IMR-90 (cell line): Measurements from ENCODE around the gene SH3RF3. TPM values are rescaled to one million over a fixed set of nuclear protein-coding genes. Genes with fewer than 3 reads are reported as not detected.

Source experiments
- ATAC-seq: fragments of 200-7000 bp; cut with Tn5 transposase; 2 replicates; pipeline ENCODE4 v1.9.1; 2020; ENCODE audit warnings: low read depth, mild to moderate bottlenecking, moderate library complexity
- BruUV-seq: library from RNA; stranded (reverse); fragments of 400-500 nt; replicated peaks from 2 replicates; lab custom pipeline; 2021; lab: Mats Ljungman, UMichigan
- CTCF ChIA-PET: fragments of 300-600 bp; formaldehyde crosslinking; extraction: SDS; loops from one replicate; lab custom pipeline; 2021; ENCODE audit warnings: antibody characterized with exemption; lab: Yijun Ruan, JAX
- POLR2A ChIA-PET: fragments of 300-600 bp; sonication (Branson Sonifier 250); formaldehyde crosslinking; loops from one replicate; lab custom pipeline; 2022; ENCODE audit warnings: antibody characterized with exemption; ENCODE audit not compliant: unreplicated experiment; lab: Charles Lee
- DNase-seq: peaks from one replicate; pipeline ENCODE4 v3.0.0; 2013
- H2AFZ ChIP-seq: replicated peaks from 2 replicates; pipeline ENCODE3; 2013; ENCODE audit warnings: low read length, mild to moderate bottlenecking; ENCODE audit not compliant: poor library complexity
- H2AK5ac ChIP-seq: 2 replicates; pipeline ENCODE4 v1.6.1; 2013; ENCODE audit warnings: low read depth, low read length, inconsistent platforms
- H2AK9ac ChIP-seq: replicated peaks from 2 replicates; pipeline ENCODE3; 2013; ENCODE audit warnings: mild to moderate bottlenecking, low read depth, low read length, moderate library complexity; ENCODE audit not compliant: poor library complexity
- H2BK120ac ChIP-seq: 2 replicates; pipeline ENCODE4 v1.6.1; 2013; ENCODE audit warnings: low read depth, low read length, inconsistent platforms
- H2BK15ac ChIP-seq: 3 replicates; pipeline ENCODE4 v1.6.1; 2013; ENCODE audit warnings: low read depth, low read length, inconsistent platforms
- H2BK20ac ChIP-seq: 2 replicates; pipeline ENCODE4 v1.6.1; 2013; ENCODE audit warnings: low read depth, mild to moderate bottlenecking, inconsistent platforms, low read length, moderate library complexity
- H2BK5ac ChIP-seq: 2 replicates; pipeline ENCODE4 v1.6.1; 2013; ENCODE audit warnings: mild to moderate bottlenecking, low read depth, low read length, inconsistent platforms; ENCODE audit not compliant: poor library complexity, severe bottlenecking
- H3K14ac ChIP-seq: replicated peaks from 2 replicates; pipeline ENCODE4 v1.6.1; 2013; ENCODE audit warnings: low read depth, low read length, inconsistent platforms
- H3K18ac ChIP-seq: 2 replicates; pipeline ENCODE4 v1.6.1; 2013; ENCODE audit warnings: low read depth, low read length, control low read depth
- H3K23ac ChIP-seq: 2 replicates; pipeline ENCODE4 v1.6.1; 2013; ENCODE audit warnings: low read depth, low read length, inconsistent platforms
- H3K27ac ChIP-seq: 2 replicates; pipeline ENCODE4 v1.5.1; 2013; ENCODE audit warnings: mild to moderate bottlenecking, control low read depth, low read length; ENCODE audit not compliant: insufficient read depth
- H3K27me3 ChIP-seq: 2 replicates; pipeline ENCODE4 v1.6.1; 2013; ENCODE audit warnings: low read length; ENCODE audit not compliant: control insufficient read depth, insufficient read depth
- H3K36me3 ChIP-seq: 2 replicates; pipeline ENCODE4 v1.6.1; 2013; ENCODE audit warnings: low read length, mixed read lengths; ENCODE audit not compliant: control insufficient read depth, insufficient read depth
- H3K4ac ChIP-seq: 2 replicates; pipeline ENCODE4 v1.6.1; 2013; ENCODE audit warnings: low read depth, low read length, inconsistent platforms
- H3K4me1 ChIP-seq: 2 replicates; pipeline ENCODE4 v1.6.1; 2013; ENCODE audit warnings: low read length, mixed read lengths; ENCODE audit not compliant: control insufficient read depth, insufficient read depth
- H3K4me2 ChIP-seq: 2 replicates; pipeline ENCODE4 v1.6.1; 2013; ENCODE audit warnings: low read depth, mild to moderate bottlenecking, control low read depth, low read length, moderate library complexity
- H3K4me3 ChIP-seq: 2 replicates; pipeline ENCODE4 v1.5.1; 2013; ENCODE audit warnings: low read depth, mild to moderate bottlenecking, control low read depth, low read length, moderate library complexity; ENCODE audit not compliant: insufficient read depth
- H3K56ac ChIP-seq: 2 replicates; pipeline ENCODE4 v1.6.1; 2013; ENCODE audit warnings: low read length, inconsistent platforms; ENCODE audit not compliant: insufficient read depth; ENCODE audit errors: extremely low read depth
- H3K79me1 ChIP-seq, 2 experiments: 2 replicates each; pipeline ENCODE4 v1.6.1; 2013; ENCODE audit warnings: low read length in 2 of 2, inconsistent platforms in 1 of 2, low read depth in 1 of 2
- H3K9ac ChIP-seq: 2 replicates; pipeline ENCODE4 v1.6.1; 2013; ENCODE audit warnings: low read depth, low read length, control low read depth
- H3K9me1 ChIP-seq: 2 replicates; pipeline ENCODE4 v1.6.1; 2013; ENCODE audit warnings: low read length, inconsistent platforms; ENCODE audit not compliant: insufficient read depth
- H3K9me3 ChIP-seq: 2 replicates; pipeline ENCODE4 v1.6.1; 2013; ENCODE audit warnings: low read length; ENCODE audit not compliant: control insufficient read depth, insufficient read depth
- H4K20me1 ChIP-seq: 2 replicates; pipeline ENCODE4 v1.6.1; 2013; ENCODE audit warnings: low read length, inconsistent platforms; ENCODE audit not compliant: insufficient read depth
- H4K5ac ChIP-seq: 2 replicates; pipeline ENCODE4 v1.6.1; 2013; ENCODE audit warnings: mild to moderate bottlenecking, low read depth, low read length, control low read depth
- H4K8ac ChIP-seq, 2 experiments: 2 replicates each; pipeline ENCODE4 v1.6.1; 2013; ENCODE audit warnings: low read depth in 2 of 2, low read length in 2 of 2, control low read depth in 1 of 2, inconsistent platforms in 1 of 2
- H4K91ac ChIP-seq: 2 replicates; pipeline ENCODE4 v1.6.1; 2013; ENCODE audit warnings: low read depth, low read length, inconsistent platforms; ENCODE audit not compliant: insufficient read depth
- ELK1 ChIP-seq: fragments of 150-350 bp; IDR thresholded peaks from 2 replicates; pipeline ENCODE4 v1.6.1; 2016; ENCODE audit warnings: low read depth, mild to moderate bottlenecking, low read length, moderate library complexity, borderline replicate concordance
- MAFK ChIP-seq: IDR thresholded peaks from 2 replicates; pipeline ENCODE4 v1.6.1; 2012; ENCODE audit warnings: low read depth, low read length, improper control_type of control experiment
- RAD21 ChIP-seq: IDR thresholded peaks from 2 replicates; pipeline ENCODE4 v1.6.1; 2012; ENCODE audit warnings: low read length, improper control_type of control experiment
- RCOR1 ChIP-seq: IDR thresholded peaks from 2 replicates; pipeline ENCODE4 v1.6.1; 2012; ENCODE audit warnings: mild to moderate bottlenecking, low read length, improper control_type of control experiment; ENCODE audit not compliant: insufficient replicate concordance
- WGBS, 2 experiments: methylation state at CpG; one replicate each; pipeline versions ENCODE4 v1.1.5 to v1.1.7; 2013; ENCODE audit warnings: missing lambda C conversion rate in 2 of 2; ENCODE audit not compliant: insufficient read length in 1 of 2; ENCODE audit errors: extremely low coverage in 2 of 2; 5-methylcytosine and 5-hydroxymethylcytosine counted together
- dilution Hi-C: fragments of 300-500 bp; cut with HindIII; formaldehyde crosslinking; loops from one replicate; pipeline ENCODE4 v1.14.3; 2018; ENCODE audit warnings: low sequenced_read_pairs; ENCODE audit not compliant: unreplicated experiment
- in situ Hi-C: fragments of 300-500 bp; cut with MboI; formaldehyde crosslinking; loops from 3 replicates; pipeline ENCODE4 v1.14.3; 2019; ENCODE audit warnings: low sequenced_read_pairs, inconsistent platforms, mixed read lengths
- intact Hi-C: fragments of 100-400 bp; cut with micrococcal nuclease; formaldehyde crosslinking; loops from 2 replicates; pipeline ENCODE4 v1.10.0; 2022
- polyA plus RNA-seq, 3 experiments: library from polyadenylated mRNA; depleted of rRNA; stranded (reverse); fragments of >200 nt; gene quantifications; 2 replicates each; pipeline ENCODE4 v1.2.3, GENCODE V29; 2012; ENCODE audit warnings: low replicate concordance in 1 of 3
- total RNA-seq: library from RNA; depleted of rRNA; stranded (reverse); fragments of >200 nt; gene quantifications from 2 replicates; pipeline ENCODE4 v1.2.3, GENCODE V29; 2012

Gene SH3RF3
- total and polyA plus RNA-seq, 2 of the 4 experiments (the other 2 are of a cell fraction) = 3.4 to 5.3 TPM

- Histone ChIP-seq H3K14ac (peak overlapping the region; percentile 16), H2AFZ (peak overlapping the region; percentile 37), H2AK9ac (no peak overlapping the region), H3K9me3 (no peaks in the 10 kb centered on the region), H3K4me1 (peaks cover 25% of the 10 kb centered on the region), H3K4ac (peak overlapping the region; percentile 44; the same call in 1 of the 2 replicates), H3K56ac (no peak overlapping the region), H4K91ac (no peak overlapping the region), H2BK20ac (no peak overlapping the region), H3K27me3 (no peaks in the 10 kb centered on the region), H3K4me3 (no peak overlapping the region), H3K18ac (no peak overlapping the region), H3K79me1 (peaks cover 34 to 93% of the 10 kb centered on the region in 2 experiments), H2BK5ac (no peak overlapping the region), H2AK5ac (no peak overlapping the region), H2BK15ac (no peak overlapping the region), H4K20me1 (peaks cover 75% of the 10 kb centered on the region), H4K5ac (no peak overlapping the region), H2BK120ac (no peak overlapping the region), H3K23ac (peak overlapping the region; percentile 72; the same call in 1 of the 2 replicates), H3K36me3 (peaks cover 4% of the 10 kb centered on the region; the same call in 1 of the 2 replicates), H4K8ac (peak overlapping the region in 1 of 2 experiments; percentile 31; a peak in 1 of 4 replicates), H3K27ac (no peak overlapping the region), H3K4me2 (0 out of 2 replicates have a peak overlapping the region, but pooled peaks have one; percentile 3), H3K9me1 (peaks cover 43% of the 10 kb centered on the region), H3K9ac (no peak overlapping the region)
- ChIA-PET POLR2A (no interaction called here), CTCF (interaction anchor here (0.7 kb wide), 1 partner anchor 378 kb away, joined by 3 read pairs; no protein-coding TSS in a partner anchor)
- dilution Hi-C loops = no loop called here
- in situ Hi-C loops = no loop called here
- DNase-seq (peak; percentile 20), ATAC-seq (no peak; the same call in 1 of the 2 replicates)
- intact Hi-C loops = no loop called here
- no TSS peak for BruUV-seq
- no peak for TF ChIP-seq ELK1
- no peak for TF ChIP-seq MAFK
- no peak for TF ChIP-seq RCOR1
- TF ChIP-seq RAD21 = no peak
- 59% methylated on average over 6 of the region's 9 CpGs; no CpG with 5 or more reads in 1 of the 2 experiments for WGBS, 2 experiments
Observed at GRCh38 chr2:109382226-109382895, 253.4 kb downstream of the SH3RF3 start.
